Tongue (tissue), 2 donors: ENCODE data around the gene MACROD2. TPM values are rescaled to one million over a fixed set of nuclear protein-coding genes. Genes with fewer than 3 reads are reported as not detected.

Source experiments
- DNase-seq: peaks from one replicate; pipeline ENCODE4 v3.0.0-alpha.2; 2015
- total RNA-seq: library from RNA; depleted of rRNA; stranded (reverse); fragments of >200 nt; gene quantifications from one replicate; pipeline ENCODE4 v1.2.3, GENCODE V29; 2014

MACROD2 gene
- total RNA-seq, 1 donor from 2014 or later = 5.0 TPM

- no peak for DNase-seq
These were observed 536.5 kb downstream of the MACROD2 start for GRCh38 chr20:14531786-14532185.

GRCh38 chr20:14536738-14537137 lies 541.4 kb downstream of the MACROD2 start:
- DNase-seq = no peak

DNA sequence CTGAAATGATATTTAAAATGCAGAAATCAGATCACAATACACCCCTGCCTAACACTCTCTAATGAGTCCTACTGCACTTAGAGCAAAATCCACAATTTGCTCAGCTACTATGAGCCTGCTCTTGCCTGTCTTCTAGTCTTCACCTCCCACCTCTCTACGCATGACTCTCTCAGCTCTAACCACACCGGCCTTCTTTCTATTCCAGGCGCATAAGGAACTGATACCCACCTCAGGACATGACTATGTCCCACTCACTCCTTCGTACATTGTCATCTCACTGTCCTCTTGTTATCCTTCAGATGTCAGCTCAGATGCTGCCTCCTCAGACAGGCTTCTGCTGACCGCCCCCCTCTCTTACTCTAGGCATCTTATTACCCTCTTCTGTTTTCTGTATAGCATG lies 543.1 kb downstream of the MACROD2 start:
- DNase-seq = no peak

DNA sequence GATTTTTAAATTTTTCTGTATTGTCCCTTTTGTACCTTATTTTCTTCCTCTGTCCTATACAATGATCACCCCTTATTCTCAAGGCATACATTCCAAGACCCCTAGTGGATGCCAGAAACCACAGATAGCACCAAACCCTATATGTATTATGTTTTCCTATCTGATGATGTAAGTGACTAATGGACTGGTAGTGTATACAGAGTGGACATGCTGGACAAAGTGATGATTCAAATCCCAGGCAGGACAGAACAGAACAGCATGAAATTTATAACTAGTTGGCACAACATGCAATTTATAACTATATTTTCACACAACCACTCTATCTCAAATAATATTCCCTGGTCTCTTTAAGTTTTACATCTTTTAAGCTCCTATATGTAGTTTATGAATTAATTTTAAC lies 547.7 kb downstream of the MACROD2 start:
- DNase-seq = no peak

- DNase-seq = no peak
These were observed 549.4 kb downstream of the MACROD2 start for GRCh38 chr20:14544688-14545087.

GRCh38 chr20:14550655-14551054 lies 555.3 kb downstream of the MACROD2 start:
- DNase-seq = no peak

DNA sequence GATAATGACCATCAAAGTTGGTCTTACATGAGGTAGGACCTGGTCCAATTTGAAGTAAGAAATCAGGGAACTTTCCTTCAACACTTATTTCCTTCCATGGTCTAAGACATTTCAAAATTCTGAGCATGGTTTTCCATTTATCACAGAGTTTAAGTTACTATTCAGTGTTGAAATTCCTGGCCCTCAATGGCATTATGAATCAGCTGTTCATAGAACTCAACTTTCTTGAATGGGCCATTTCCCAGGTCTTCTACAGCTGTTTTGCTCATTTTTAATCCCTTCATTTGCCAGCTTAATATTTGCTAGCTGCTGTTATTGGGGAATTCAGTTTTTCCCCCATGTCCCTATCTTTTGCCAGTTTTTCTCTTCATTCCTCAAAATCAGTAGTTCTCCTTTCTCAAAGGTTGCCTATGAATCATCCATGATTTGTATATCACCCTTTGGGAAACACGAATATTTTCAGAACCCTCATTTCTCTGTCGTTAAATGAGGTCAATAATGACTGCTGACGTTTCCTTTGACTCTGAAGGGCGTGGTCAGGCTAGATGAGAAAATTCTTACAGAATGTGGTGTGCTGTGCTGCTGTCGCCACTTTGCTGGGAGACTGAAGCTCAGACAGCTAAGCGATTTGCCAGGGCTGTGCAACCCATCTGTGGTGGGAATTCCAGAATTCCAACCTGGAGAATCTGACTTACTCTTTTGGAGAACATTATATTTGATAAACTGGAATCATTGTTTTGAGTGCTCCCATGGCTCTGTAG lies 558.6 kb downstream of the MACROD2 start:
- DNase-seq = no peak

DNA sequence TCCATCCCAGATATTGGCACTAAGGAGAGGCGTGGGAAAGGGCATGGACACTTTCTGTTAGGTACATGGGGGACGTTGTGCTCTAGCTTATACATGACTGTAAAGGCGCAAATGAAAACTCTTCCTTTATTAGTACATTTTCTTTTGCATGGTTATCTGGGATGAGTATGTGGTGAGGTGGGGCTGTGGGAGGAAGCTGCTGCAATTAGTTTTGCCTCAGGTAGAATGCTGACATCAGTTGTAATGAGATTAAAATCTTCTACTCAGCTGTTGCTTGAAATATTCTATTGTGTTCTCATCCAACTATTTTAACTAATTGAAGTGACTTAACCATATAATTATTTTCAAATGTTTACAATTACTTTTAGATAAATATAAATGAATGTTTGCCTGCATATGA lies 560.4 kb downstream of the MACROD2 start:
- no peak for DNase-seq

DNA sequence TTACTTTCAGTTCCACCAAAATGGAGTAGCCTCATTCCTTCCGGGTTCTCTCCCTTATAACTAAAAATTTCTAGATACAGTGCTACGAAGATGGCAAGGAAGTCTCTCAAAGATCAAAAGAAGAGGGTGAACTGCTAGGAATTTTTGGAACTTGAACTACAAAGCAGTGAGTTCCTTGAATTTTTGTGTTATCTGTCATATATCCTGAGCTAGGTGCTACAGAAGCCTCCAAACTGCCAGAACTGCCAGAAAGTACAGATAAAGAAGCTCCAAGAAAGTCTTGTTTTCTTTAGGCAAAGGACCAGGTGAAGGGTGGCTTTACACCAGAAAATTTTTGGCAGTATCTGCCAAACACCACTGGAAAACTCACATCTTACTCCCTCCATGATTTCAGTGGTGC lies 560.9 kb downstream of the MACROD2 start:
- DNase-seq = no peak

DNA sequence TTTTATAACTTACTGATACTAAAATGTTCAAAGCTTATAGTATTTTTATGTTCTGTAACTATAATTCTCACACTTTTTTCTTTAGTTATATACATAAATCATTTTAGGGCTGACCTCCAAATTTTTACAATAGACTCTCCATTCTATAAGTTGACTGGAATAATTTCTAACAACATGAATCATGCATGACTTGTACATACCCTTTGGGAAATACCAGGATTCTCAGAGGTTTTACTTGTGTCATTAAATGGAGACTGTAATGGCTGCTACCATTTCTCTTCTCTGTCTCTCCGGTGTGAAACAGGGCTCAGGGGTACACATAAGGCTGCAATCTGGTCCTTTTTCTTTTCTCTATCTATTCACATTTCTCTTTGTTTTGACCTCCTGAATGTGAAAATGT lies 564.3 kb downstream of the MACROD2 start:
- DNase-seq = no peak

DNA sequence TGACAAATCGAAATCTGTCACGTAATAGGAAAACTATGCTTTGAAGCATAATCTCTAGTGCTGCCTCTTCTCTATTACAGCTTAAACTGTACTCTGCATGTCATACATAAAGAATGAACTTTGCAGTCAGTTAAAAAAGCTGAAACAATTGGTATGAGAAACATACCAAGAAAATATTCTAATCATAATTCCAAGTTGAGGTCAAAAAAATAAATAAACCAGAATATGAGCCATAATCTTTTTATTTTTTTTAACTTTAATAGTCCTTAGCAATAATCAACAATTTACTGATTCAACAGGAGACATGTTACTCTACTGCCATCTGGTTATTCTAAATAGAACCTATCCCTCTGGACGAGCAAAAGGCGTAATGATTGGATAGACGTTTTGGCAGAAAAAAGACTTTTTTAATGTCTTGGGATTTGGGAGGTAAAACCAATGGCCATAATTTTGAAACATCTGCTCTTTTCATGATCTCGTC lies 566.5 kb downstream of the MACROD2 start:
- DNase-seq = peak; percentile 37

DNA sequence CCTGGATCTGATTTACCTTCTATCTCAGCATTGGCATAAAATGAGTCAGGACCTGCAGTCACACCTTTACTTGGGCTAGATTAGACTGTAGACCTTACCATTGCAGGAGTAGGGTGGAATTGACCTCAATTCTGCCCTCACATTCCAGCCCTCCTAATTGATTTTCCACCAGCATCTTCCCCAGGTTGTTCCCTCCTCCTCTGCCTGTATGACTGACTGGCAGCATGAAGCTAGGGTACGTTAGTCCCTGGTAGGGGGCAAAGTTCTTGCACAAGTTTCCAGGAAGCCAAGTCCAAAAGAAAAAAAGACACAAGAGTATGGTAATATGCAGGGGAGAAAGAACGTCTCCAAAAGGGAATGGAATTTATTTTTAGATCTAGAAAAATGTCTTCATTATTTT lies 567.7 kb downstream of the MACROD2 start:
- no peak for DNase-seq

GRCh38 chr20:14566505-14566904 lies 571.2 kb downstream of the MACROD2 start:
- DNase-seq = peak; percentile 19

DNA sequence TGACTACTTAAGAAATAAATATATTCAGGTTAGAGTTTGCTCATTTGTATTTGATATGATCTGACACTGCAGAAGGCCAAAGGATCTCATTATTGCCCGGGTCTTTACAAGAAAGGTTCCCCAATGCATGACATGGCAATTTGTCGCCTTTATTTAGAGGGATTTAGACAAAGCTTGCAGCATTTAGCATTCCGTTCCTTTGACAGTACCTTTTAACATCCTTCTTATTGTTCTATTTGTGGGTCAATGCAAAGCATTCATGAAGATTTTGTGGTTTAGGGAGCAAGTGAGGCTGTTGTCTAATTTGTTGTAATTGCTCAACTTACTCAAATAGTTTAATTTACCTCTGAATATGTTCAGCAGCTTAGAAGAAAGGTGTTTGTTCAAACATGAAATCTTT lies 572.9 kb downstream of the MACROD2 start:
- no peak for DNase-seq

GRCh38 chr20:14568701-14569100 lies 573.4 kb downstream of the MACROD2 start:
- peak; percentile 21 for DNase-seq

DNA sequence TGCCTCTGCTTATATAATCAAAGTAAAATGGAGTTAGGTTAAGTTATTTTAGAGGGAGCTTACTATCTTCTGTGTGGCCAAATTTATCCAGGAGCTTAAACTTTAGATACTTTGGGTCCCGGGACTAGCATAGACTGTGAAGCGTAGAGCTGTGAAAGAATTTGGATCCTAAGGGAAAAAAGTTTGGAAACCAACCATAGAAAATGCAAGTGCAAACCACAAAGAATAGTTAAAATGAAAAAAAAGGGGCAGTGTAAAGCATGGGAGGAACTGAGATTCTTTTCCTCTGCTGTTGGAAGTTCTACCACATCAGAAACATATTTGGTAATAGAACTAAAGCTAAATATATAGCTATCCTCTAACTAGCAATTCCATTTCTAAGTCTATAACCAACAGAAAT lies 574.3 kb downstream of the MACROD2 start:
- DNase-seq = no peak

DNA sequence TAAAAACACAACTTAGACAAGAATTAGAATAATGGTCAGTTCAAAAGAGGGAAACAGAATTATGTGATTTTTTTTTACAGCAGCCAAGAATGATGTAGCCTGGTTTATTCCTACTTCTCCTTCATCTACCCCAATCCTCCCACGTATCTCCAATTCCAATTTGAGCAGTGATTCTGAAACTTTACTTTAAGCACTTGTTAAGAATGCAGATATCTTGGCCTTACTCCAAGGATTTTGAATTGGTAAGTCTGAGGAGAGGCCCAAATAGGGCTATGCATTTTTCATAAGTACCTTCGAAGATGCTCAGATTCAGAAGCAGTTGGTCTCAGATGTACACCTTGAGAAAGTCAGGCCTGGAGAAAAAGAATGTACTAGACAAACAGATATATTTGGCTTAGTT lies 575.5 kb downstream of the MACROD2 start:
- no peak for DNase-seq

DNA sequence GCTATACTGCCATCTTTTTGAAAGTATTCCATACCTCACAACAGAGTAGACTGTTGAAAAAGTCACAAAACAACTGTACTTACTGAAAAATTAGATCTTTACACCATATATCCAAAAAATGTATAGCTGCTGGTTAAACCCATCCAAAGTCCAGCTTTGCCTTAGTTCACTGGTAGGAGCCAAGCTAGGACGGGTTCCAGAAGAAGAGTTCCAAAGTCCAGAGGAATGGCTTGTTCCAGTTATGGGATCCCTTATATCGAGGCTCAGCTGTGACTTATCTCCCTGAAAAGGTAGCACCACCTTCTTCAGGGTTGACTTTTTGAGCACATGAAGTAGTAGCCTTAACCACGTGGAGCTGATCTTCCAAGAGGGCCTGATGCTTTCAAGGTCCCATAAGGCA lies 578.4 kb downstream of the MACROD2 start:
- DNase-seq = no peak

DNA sequence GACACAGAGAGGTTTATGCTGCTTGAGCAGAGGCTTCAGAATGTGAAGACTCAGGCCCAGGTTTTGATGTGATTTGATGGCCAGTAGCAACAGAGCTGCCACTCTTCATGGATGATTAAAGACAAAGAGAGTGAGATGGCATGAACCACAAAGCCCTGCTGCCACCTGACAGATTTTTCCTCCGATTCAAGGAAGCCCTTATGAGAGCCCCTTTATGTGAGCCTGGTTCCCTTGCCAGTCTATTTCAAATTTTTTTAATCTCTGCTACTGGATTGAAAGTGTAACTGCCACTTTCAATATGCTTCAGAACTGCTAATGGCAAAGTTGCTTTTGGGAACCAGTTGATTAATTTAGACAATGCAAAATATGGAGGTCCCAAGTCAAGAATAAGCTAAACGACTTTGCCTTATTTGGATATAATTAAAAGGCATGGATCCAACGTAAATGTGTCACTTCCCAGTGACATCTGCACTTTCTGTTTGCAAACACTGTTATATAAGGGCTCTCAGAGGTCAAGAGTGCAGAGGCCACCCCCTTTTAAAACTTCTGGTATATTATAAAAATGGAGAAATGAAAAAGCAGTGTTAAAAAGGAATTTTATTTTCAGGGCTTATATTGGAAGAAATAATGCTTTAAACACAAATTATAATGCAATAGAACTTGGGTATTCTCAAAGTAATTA lies 581.0 kb downstream of the MACROD2 start:
- DNase-seq = no peak

DNA sequence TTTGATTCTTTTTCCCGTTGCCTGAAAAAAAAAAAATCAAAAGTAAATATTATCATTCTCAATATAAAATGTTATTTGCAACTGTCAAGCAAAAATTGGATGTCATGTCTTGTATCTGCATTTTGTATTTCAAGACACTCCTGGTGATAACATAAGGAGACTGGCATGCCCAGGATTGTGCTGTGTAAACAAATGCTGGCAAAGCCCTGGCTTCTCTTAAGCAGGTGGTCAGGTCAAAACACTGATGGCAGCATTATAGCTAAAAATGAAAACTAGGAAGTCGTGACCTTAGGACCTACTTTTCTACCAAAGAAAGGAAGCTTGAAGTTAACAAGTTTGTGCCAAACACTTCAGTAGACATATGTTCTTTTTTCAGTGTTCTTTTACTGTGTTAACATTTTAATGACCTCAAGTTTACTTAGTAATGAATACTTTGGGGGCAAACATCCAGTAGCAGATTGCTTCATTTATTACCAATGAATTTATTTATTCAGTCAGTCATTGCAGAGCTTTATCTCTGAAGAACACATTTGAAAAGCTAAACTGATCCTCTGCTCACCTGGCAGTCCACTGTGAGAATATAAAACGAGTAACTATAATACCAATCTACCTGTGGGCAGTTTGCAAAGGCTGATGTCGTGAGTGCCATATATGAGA lies 585.2 kb downstream of the MACROD2 start:
- DNase-seq = no peak

DNA sequence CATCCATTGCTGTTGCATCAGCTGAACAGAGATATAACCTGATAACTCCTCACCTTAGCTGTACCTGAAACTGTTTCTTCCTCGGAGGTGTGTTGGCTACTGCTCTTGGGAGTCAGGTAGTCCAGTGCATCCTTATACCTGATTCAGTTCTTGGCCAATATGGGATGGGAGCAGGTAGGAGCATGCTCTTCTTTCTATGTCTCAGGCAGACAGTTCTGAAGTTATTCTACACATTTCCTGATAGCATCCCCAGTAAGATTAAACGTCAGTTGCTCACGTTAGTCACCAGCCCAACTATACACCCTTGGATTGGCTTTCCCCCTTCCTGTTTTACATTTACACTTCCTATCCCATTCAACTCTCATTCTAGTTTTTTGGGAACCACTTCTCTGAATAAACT lies 586.4 kb downstream of the MACROD2 start:
- DNase-seq = no peak

- peak; percentile 21 for DNase-seq
These were observed 587.5 kb downstream of the MACROD2 start for GRCh38 chr20:14582855-14583254.

GRCh38 chr20:14583413-14583812 lies 588.1 kb downstream of the MACROD2 start:
- DNase-seq = no peak
